GM12878 (cell line): ENCODE results near the gene CCDC110. TPM values are rescaled to one million over a fixed set of nuclear protein-coding genes. Genes with fewer than 3 reads are reported as not detected.

Experiments used
- BMI1 ChIP-seq: fragments of 450-650 bp; IDR thresholded peaks from 2 replicates; pipeline ENCODE4 v1.6.1; 2016; ENCODE audit warnings: mild to moderate bottlenecking, moderate library complexity, borderline replicate concordance
- BRCA1 ChIP-seq: IDR thresholded peaks from 2 replicates; pipeline ENCODE4 v1.6.1; 2011; ENCODE audit warnings: low read depth, low read length, improper control_type of control experiment
- CBX3 ChIP-seq: fragments of 200-600 bp; sonication (generic); IDR thresholded peaks from 2 replicates; pipeline ENCODE4 v1.6.1; 2016; ENCODE audit warnings: low read depth, borderline replicate concordance
- CBX5 ChIP-seq: sonication (generic); IDR thresholded peaks from 2 replicates; pipeline ENCODE4 v1.6.1; 2016; ENCODE audit warnings: low read depth, moderate library complexity, mild to moderate bottlenecking, inconsistent platforms
- CHD2 ChIP-seq: IDR thresholded peaks from 2 replicates; pipeline ENCODE4 v1.6.1; 2011; ENCODE audit warnings: low read depth, low read length, improper control_type of control experiment, borderline replicate concordance
- EP300 ChIP-seq, 2 experiments: fragments of 150-350 bp in 1 of 2; IDR thresholded peaks; 2 replicates each; pipeline ENCODE4 v1.6.1; 2011 to 2012; ENCODE audit warnings: low read depth in 2 of 2, low read length in 2 of 2, borderline replicate concordance in 1 of 2, improper control_type of control experiment in 1 of 2, inconsistent platforms in 1 of 2; ENCODE audit not compliant: control insufficient read depth in 1 of 2
- KDM1A ChIP-seq: fragments of 200-600 bp; sonication (generic); IDR thresholded peaks from 2 replicates; pipeline ENCODE4 v1.6.1; 2016; ENCODE audit warnings: borderline replicate concordance
- MYB ChIP-seq: fragments of 150-350 bp; IDR thresholded peaks from 2 replicates; pipeline ENCODE4 v1.6.1; 2014; ENCODE audit warnings: mild to moderate bottlenecking, low read depth, low read length, borderline replicate concordance
- POLR2AphosphoS5 ChIP-seq: IDR thresholded peaks from 2 replicates; pipeline ENCODE4 v1.6.1; 2011; ENCODE audit warnings: mild to moderate bottlenecking, low read length, inconsistent platforms
- SMAD5 ChIP-seq: IDR thresholded peaks from 2 replicates; pipeline ENCODE4 v1.6.1; 2016; ENCODE audit warnings: antibody characterized with exemption, low read depth
- SPI1 ChIP-seq: IDR thresholded peaks from 2 replicates; pipeline ENCODE4 v1.6.1; 2011; ENCODE audit warnings: low read depth, mild to moderate bottlenecking, low read length, moderate library complexity, borderline replicate concordance; ENCODE audit not compliant: insufficient read depth
- ZBED1 ChIP-seq: IDR thresholded peaks from 2 replicates; pipeline ENCODE4 v1.6.1; 2016; ENCODE audit warnings: borderline replicate concordance
- ZNF217 ChIP-seq: fragments of 450-650 bp; IDR thresholded peaks from 2 replicates; pipeline ENCODE4 v1.6.1; 2017; ENCODE audit warnings: antibody characterized with exemption, mild to moderate bottlenecking
- polyA plus RNA-seq, 11 experiments: library from polyadenylated mRNA; depleted of rRNA in 4 of 11; unstranded in 6 of 11; stranded (reverse) in 5 of 11; fragments of >200 nt; fragmentation: Nextera tagmentation in 4 of 11; fragmentation: Illumina TruSeq in 1 of 11; extraction: Ambion mirVana in 4 of 11; extraction: Trizol in 1 of 11; gene quantifications; 1 replicate in 1 of 11; 2 replicates in 10 of 11; pipeline versions ENCODE4 v1.2.1 to v1.2.3, GENCODE V29; 2011 to 2016; ENCODE audit warnings: inconsistent platforms in 2 of 11, missing spikeins in 2 of 11, low read depth in 1 of 11
- total RNA-seq, 4 experiments: library from RNA; depleted of rRNA in 3 of 4; stranded (reverse); fragments of >200 nt in 3 of 4; fragmentation: Illumina TruSeq in 1 of 4; extraction: Trizol in 1 of 4; gene quantifications; 2 replicates each; pipeline versions ENCODE4 v1.2.1 to v1.2.3, GENCODE V29; 2013 to 2021
- TF ChIP-seq, protein P1 (sequence below): fragments of 450-650 bp; IDR thresholded peaks from 2 replicates; pipeline ENCODE4 v1.6.1; 2017; ENCODE audit warnings: mild to moderate bottlenecking, moderate library complexity
- TF ChIP-seq, protein P2 (sequence below): fragments of 150-350 bp; IDR thresholded peaks from 2 replicates; pipeline ENCODE4 v1.6.1; 2014; ENCODE audit warnings: mild to moderate bottlenecking, low read depth, low read length
- TF ChIP-seq, protein P3 (sequence below): IDR thresholded peaks from 2 replicates; pipeline ENCODE4 v1.6.1; 2012; ENCODE audit warnings: mild to moderate bottlenecking, low read depth, low read length
- TF ChIP-seq, protein P4 (sequence below): fragments of 450-650 bp; formaldehyde crosslinking; IDR thresholded peaks from 2 replicates; pipeline ENCODE4 v1.4.0; 2020; ENCODE audit warnings: mild to moderate bottlenecking, moderate library complexity

The CCDC110 gene
- total and polyA plus RNA-seq, 10 of the 15 experiments (the other 5 are each of a cell fraction or from before 2014, with no cell fraction given), result 0.85 to 3.1 (median 2.1) TPM; not detected in 1

DNA sequence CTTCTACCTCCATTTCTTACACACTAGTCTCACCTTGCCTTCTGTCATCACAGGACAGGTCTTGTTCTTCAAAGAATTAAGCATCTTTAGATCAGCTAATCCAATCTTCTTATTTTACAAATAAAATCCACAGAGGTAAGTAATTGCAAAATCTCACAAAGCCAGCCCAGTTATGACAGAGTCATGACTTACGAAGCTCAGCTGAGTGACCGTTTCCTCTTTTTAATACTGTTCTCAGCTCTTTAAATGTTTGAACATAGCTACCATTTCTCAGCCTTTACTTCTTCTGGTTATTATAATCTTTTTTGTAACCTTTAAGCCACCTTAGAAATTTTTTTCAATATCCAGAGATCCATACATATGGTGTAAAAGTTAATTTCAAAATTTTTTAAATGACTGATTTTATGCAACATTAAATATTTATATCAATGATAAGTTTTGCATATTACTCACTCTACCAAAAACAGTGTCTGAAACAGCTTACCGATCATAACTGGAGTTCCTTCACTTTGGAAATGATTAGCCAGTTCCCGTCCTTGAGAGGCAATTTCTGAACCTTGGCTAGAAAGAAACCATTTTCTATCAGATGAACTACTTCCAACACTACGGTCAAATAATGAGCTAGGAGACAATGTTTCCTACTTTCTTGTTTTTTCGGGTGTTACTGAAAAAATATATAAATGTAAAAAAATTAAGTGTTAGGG is 66.1 kb downstream of the CCDC110 start (continued):
- no peak for TF ChIP-seq BMI1
- no peak for TF ChIP-seq POLR2AphosphoS5
- TF ChIP-seq, protein P1, sequence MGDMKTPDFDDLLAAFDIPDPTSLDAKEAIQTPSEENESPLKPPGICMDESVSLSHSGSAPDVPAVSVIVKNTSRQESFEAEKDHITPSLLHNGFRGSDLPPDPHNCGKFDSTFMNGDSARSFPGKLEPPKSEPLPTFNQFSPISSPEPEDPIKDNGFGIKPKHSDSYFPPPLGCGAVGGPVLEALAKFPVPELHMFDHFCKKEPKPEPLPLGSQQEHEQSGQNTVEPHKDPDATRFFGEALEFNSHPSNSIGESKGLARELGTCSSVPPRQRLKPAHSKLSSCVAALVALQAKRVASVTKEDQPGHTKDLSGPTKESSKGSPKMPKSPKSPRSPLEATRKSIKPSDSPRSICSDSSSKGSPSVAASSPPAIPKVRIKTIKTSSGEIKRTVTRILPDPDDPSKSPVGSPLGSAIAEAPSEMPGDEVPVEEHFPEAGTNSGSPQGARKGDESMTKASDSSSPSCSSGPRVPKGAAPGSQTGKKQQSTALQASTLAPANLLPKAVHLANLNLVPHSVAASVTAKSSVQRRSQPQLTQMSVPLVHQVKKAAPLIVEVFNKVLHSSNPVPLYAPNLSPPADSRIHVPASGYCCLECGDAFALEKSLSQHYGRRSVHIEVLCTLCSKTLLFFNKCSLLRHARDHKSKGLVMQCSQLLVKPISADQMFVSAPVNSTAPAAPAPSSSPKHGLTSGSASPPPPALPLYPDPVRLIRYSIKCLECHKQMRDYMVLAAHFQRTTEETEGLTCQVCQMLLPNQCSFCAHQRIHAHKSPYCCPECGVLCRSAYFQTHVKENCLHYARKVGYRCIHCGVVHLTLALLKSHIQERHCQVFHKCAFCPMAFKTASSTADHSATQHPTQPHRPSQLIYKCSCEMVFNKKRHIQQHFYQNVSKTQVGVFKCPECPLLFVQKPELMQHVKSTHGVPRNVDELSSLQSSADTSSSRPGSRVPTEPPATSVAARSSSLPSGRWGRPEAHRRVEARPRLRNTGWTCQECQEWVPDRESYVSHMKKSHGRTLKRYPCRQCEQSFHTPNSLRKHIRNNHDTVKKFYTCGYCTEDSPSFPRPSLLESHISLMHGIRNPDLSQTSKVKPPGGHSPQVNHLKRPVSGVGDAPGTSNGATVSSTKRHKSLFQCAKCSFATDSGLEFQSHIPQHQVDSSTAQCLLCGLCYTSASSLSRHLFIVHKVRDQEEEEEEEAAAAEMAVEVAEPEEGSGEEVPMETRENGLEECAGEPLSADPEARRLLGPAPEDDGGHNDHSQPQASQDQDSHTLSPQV, result 0 out of 2 replicates have a peak, but pooled peaks have one; percentile 31
- peak; percentile 88 for TF ChIP-seq SPI1
- TF ChIP-seq, protein P2, sequence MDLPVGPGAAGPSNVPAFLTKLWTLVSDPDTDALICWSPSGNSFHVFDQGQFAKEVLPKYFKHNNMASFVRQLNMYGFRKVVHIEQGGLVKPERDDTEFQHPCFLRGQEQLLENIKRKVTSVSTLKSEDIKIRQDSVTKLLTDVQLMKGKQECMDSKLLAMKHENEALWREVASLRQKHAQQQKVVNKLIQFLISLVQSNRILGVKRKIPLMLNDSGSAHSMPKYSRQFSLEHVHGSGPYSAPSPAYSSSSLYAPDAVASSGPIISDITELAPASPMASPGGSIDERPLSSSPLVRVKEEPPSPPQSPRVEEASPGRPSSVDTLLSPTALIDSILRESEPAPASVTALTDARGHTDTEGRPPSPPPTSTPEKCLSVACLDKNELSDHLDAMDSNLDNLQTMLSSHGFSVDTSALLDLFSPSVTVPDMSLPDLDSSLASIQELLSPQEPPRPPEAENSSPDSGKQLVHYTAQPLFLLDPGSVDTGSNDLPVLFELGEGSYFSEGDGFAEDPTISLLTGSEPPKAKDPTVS, result no peak
- TF ChIP-seq, protein P3, sequence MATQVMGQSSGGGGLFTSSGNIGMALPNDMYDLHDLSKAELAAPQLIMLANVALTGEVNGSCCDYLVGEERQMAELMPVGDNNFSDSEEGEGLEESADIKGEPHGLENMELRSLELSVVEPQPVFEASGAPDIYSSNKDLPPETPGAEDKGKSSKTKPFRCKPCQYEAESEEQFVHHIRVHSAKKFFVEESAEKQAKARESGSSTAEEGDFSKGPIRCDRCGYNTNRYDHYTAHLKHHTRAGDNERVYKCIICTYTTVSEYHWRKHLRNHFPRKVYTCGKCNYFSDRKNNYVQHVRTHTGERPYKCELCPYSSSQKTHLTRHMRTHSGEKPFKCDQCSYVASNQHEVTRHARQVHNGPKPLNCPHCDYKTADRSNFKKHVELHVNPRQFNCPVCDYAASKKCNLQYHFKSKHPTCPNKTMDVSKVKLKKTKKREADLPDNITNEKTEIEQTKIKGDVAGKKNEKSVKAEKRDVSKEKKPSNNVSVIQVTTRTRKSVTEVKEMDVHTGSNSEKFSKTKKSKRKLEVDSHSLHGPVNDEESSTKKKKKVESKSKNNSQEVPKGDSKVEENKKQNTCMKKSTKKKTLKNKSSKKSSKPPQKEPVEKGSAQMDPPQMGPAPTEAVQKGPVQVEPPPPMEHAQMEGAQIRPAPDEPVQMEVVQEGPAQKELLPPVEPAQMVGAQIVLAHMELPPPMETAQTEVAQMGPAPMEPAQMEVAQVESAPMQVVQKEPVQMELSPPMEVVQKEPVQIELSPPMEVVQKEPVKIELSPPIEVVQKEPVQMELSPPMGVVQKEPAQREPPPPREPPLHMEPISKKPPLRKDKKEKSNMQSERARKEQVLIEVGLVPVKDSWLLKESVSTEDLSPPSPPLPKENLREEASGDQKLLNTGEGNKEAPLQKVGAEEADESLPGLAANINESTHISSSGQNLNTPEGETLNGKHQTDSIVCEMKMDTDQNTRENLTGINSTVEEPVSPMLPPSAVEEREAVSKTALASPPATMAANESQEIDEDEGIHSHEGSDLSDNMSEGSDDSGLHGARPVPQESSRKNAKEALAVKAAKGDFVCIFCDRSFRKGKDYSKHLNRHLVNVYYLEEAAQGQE, result no peak
- TF ChIP-seq KDM1A, result no peak
- TF ChIP-seq MYB, result no peak
- no peak for TF ChIP-seq CHD2
- TF ChIP-seq ZBED1, result no peak
- no peak for TF ChIP-seq SMAD5
- no peak for TF ChIP-seq CBX5
- no peak for TF ChIP-seq ZNF217
- TF ChIP-seq, protein P4, sequence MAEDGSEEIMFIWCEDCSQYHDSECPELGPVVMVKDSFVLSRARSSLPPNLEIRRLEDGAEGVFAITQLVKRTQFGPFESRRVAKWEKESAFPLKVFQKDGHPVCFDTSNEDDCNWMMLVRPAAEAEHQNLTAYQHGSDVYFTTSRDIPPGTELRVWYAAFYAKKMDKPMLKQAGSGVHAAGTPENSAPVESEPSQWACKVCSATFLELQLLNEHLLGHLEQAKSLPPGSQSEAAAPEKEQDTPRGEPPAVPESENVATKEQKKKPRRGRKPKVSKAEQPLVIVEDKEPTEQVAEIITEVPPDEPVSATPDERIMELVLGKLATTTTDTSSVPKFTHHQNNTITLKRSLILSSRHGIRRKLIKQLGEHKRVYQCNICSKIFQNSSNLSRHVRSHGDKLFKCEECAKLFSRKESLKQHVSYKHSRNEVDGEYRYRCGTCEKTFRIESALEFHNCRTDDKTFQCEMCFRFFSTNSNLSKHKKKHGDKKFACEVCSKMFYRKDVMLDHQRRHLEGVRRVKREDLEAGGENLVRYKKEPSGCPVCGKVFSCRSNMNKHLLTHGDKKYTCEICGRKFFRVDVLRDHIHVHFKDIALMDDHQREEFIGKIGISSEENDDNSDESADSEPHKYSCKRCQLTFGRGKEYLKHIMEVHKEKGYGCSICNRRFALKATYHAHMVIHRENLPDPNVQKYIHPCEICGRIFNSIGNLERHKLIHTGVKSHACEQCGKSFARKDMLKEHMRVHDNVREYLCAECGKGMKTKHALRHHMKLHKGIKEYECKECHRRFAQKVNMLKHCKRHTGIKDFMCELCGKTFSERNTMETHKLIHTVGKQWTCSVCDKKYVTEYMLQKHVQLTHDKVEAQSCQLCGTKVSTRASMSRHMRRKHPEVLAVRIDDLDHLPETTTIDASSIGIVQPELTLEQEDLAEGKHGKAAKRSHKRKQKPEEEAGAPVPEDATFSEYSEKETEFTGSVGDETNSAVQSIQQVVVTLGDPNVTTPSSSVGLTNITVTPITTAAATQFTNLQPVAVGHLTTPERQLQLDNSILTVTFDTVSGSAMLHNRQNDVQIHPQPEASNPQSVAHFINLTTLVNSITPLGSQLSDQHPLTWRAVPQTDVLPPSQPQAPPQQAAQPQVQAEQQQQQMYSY (CRISPR knock-in tag), result no peak
- TF ChIP-seq CBX3, result no peak
- TF ChIP-seq EP300 (IDR thresholded peaks at IDR 0.05; ENCODE audit: borderline replicate concordance in 1 of 2, control insufficient read depth in 1 of 2, low read depth in 2 of 2, low read length in 2 of 2), result no peak
- TF ChIP-seq BRCA1, result no peak
